Loucy (cell line): Measurements from ENCODE around the gene ITIH3.
A peak's percentile ranks its signal among the peaks of the same experiment; 100 is the strongest.

Source experiments
- H2AFZ ChIP-seq: fragments of 200-600 bp; sonication (generic); 2 replicates; pipeline ENCODE4 v1.6.0; 2016; ENCODE audit warnings: antibody characterized with exemption, mild to moderate bottlenecking, low read length, moderate library complexity
- H3F3A ChIP-seq: fragments of 200-600 bp; 2 replicates; pipeline ENCODE4 v1.6.0; 2016; ENCODE audit warnings: antibody characterized with exemption, low read depth, mild to moderate bottlenecking
- H3K27me3 ChIP-seq: fragments of 200-600 bp; sonication (generic); 2 replicates; pipeline ENCODE4 v1.6.1; 2014; ENCODE audit warnings: low read length, mild to moderate bottlenecking; ENCODE audit not compliant: insufficient read depth, poor library complexity, severe bottlenecking
- H3K36me3 ChIP-seq: fragments of 200-600 bp; sonication (generic); 2 replicates; pipeline ENCODE4 v1.6.1; 2016; ENCODE audit warnings: low read length; ENCODE audit not compliant: insufficient read depth
- H3K4me1 ChIP-seq: fragments of 200-600 bp; sonication (generic); 2 replicates; pipeline ENCODE4 v1.5.1; 2014; ENCODE audit warnings: low read length, mild to moderate bottlenecking; ENCODE audit not compliant: insufficient read depth, poor library complexity, severe bottlenecking
- H3K4me2 ChIP-seq: fragments of 200-600 bp; sonication (generic); 2 replicates; pipeline ENCODE4 v1.6.0; 2014; ENCODE audit warnings: antibody characterized with exemption, low read length, low read depth, mild to moderate bottlenecking; ENCODE audit not compliant: poor library complexity, severe bottlenecking
- H3K4me3 ChIP-seq: fragments of 200-600 bp; sonication (generic); 2 replicates; pipeline ENCODE4 v1.5.1; 2014; ENCODE audit warnings: low read length, mild to moderate bottlenecking, mixed read lengths; ENCODE audit not compliant: poor library complexity, severe bottlenecking
- H3K79me2 ChIP-seq: fragments of 200-600 bp; sonication (generic); 2 replicates; pipeline ENCODE4 v1.6.1; 2014; ENCODE audit warnings: low read length; ENCODE audit not compliant: insufficient read depth
- H3K9ac ChIP-seq: fragments of 200-600 bp; sonication (generic); 2 replicates; pipeline ENCODE4 v1.6.0; 2014; ENCODE audit warnings: mild to moderate bottlenecking, low read depth, low read length, moderate library complexity; ENCODE audit not compliant: poor library complexity, severe bottlenecking
- H3K9me2 ChIP-seq: fragments of 200-600 bp; sonication (generic); replicated peaks from 2 replicates; pipeline ENCODE4 v1.6.1; 2016; ENCODE audit warnings: low read depth, low read length, mixed read lengths
- H3K9me3 ChIP-seq: fragments of 200-600 bp; sonication (generic); 2 replicates; pipeline ENCODE4 v1.6.1; 2014; ENCODE audit warnings: mild to moderate bottlenecking, antibody characterized with exemption, low read length, low read depth; ENCODE audit not compliant: insufficient read depth
- H4K20me1 ChIP-seq: fragments of 200-600 bp; sonication (generic); 2 replicates; pipeline ENCODE4 v1.6.0; 2014; ENCODE audit warnings: antibody characterized with exemption, low read length, mild to moderate bottlenecking; ENCODE audit not compliant: insufficient read depth, poor library complexity, severe bottlenecking
- CTCF ChIP-seq: fragments of 200-600 bp; sonication (generic); conservative IDR thresholded peaks from 2 replicates; pipeline ENCODE4 v1.5.1; 2014; ENCODE audit warnings: mild to moderate bottlenecking, antibody characterized with exemption, low read length
- EZH2phosphoT487 ChIP-seq: fragments of 200-600 bp; IDR thresholded peaks from 2 replicates; pipeline ENCODE4 v1.6.1; 2018; ENCODE audit warnings: antibody characterized with exemption, mild to moderate bottlenecking, moderate library complexity, borderline replicate concordance

ITIH3 gene

GRCh38 chr3:52809662-52810377 lies 15.2 kb downstream of the ITIH3 start:
- Histone ChIP-seq H2AFZ (no peak overlapping the region), H3K4me2 (peak overlapping the region; percentile 8), H3K79me2 (no peaks in the 10 kb centered on the region), H4K20me1 (no peaks in the 10 kb centered on the region), H3K4me3 (no peak overlapping the region), H3F3A (no peaks in the 10 kb centered on the region), H3K4me1 (peaks cover 14% of the 10 kb centered on the region), H3K9me2 (no peaks in the 10 kb centered on the region), H3K27me3 (no peaks in the 10 kb centered on the region), H3K9me3 (no peaks in the 10 kb centered on the region), H3K36me3 (no peaks in the 10 kb centered on the region), H3K9ac (peak overlapping the region; percentile 1)
- no peak for TF ChIP-seq EZH2phosphoT487
- no peak for TF ChIP-seq CTCF

GRCh38 chr3:52810923-52811322 lies 16.3 kb downstream of the ITIH3 start:
- no peaks in the 10 kb centered on the region for H3K27me3 ChIP-seq
- H3K4me2 ChIP-seq = no peak overlapping the region
- H3K9me2 ChIP-seq = no peaks in the 10 kb centered on the region
- no peak for TF ChIP-seq CTCF
- no peak for TF ChIP-seq EZH2phosphoT487
- no peaks in the 10 kb centered on the region for H4K20me1 ChIP-seq
- H3K79me2 ChIP-seq = no peaks in the 10 kb centered on the region
- H3K4me1 ChIP-seq = peaks cover 14% of the 10 kb centered on the region
- H3K36me3 ChIP-seq = no peaks in the 10 kb centered on the region
- H3K4me3 ChIP-seq = no peak overlapping the region
- H3K9me3 ChIP-seq = no peaks in the 10 kb centered on the region
- no peak overlapping the region for H3K9ac ChIP-seq
- H2AFZ ChIP-seq = no peak overlapping the region
- H3F3A ChIP-seq = no peaks in the 10 kb centered on the region

GRCh38 chr3:52811452-52812011 lies 16.9 kb downstream of the ITIH3 start:
- Histone ChIP-seq H3F3A (no peaks in the 10 kb centered on the region), H3K9me3 (no peaks in the 10 kb centered on the region), H3K27me3 (no peaks in the 10 kb centered on the region), H2AFZ (no peak overlapping the region), H4K20me1 (no peaks in the 10 kb centered on the region), H3K36me3 (no peaks in the 10 kb centered on the region), H3K4me3 (no peak overlapping the region), H3K79me2 (no peaks in the 10 kb centered on the region), H3K9me2 (no peaks in the 10 kb centered on the region), H3K9ac (no peak overlapping the region), H3K4me1 (peaks cover 14% of the 10 kb centered on the region), H3K4me2 (no peak overlapping the region)
- no peak for TF ChIP-seq CTCF
- no peak for TF ChIP-seq EZH2phosphoT487
